Muscle of leg (tissue), 16 donors: Measurements from ENCODE around the gene SCAPER. TPM values are rescaled to one million over a fixed set of nuclear protein-coding genes. Genes with fewer than 3 reads are reported as not detected.

Experiments used
- DNase-seq: peaks from one replicate; pipeline ENCODE4 v3.0.0; 2013
- H3K27ac ChIP-seq: one replicate; pipeline ENCODE4 v1.5.1; 2013; ENCODE audit warnings: mild to moderate bottlenecking, low read length, control low read depth
- H3K27me3 ChIP-seq: one replicate; pipeline ENCODE4 v1.6.1; 2013; ENCODE audit warnings: low read length; ENCODE audit not compliant: control insufficient read depth, insufficient read depth
- H3K36me3 ChIP-seq: one replicate; pipeline ENCODE4 v1.6.1; 2013; ENCODE audit warnings: low read length; ENCODE audit not compliant: control insufficient read depth, insufficient read depth
- H3K4me1 ChIP-seq: one replicate; pipeline ENCODE4 v1.6.1; 2013; ENCODE audit warnings: low read length; ENCODE audit not compliant: control insufficient read depth, insufficient read depth
- H3K4me3 ChIP-seq: one replicate; pipeline ENCODE4 v1.5.1; 2013; ENCODE audit warnings: low read length, control low read depth
- H3K9me3 ChIP-seq: replicated peaks from 2 replicates; pipeline ENCODE4 v1.6.1; 2013; ENCODE audit warnings: low read depth, low read length; ENCODE audit not compliant: control insufficient read depth
- WGBS: methylation state at CpG from one replicate; pipeline ENCODE4 v1.1.5; 2013; ENCODE audit warnings: missing lambda C conversion rate; ENCODE audit not compliant: insufficient coverage; 5-methylcytosine and 5-hydroxymethylcytosine counted together
- long read RNA-seq, 11 donors: transcript quantifications; one replicate each; lab custom pipeline, GENCODE V29; 2026
- polyA plus RNA-seq, 8 donors: library from polyadenylated mRNA; unstranded; fragments of 120-200 nt; gene quantifications; one replicate each; pipeline versions ENCODE4 v1.2.1 to v1.2.3, GENCODE V29; 2013; ENCODE audit warnings: inconsistent platforms in 1 of 8, low replicate concordance in 1 of 8; ENCODE audit not compliant: insufficient read length in 8 of 8, insufficient read depth in 1 of 8
- total RNA-seq: library from RNA; stranded (reverse); fragments of 120-200 nt; gene quantifications from one replicate; pipeline ENCODE4 v1.2.4, GENCODE V29; 2013

The SCAPER gene, protein sequence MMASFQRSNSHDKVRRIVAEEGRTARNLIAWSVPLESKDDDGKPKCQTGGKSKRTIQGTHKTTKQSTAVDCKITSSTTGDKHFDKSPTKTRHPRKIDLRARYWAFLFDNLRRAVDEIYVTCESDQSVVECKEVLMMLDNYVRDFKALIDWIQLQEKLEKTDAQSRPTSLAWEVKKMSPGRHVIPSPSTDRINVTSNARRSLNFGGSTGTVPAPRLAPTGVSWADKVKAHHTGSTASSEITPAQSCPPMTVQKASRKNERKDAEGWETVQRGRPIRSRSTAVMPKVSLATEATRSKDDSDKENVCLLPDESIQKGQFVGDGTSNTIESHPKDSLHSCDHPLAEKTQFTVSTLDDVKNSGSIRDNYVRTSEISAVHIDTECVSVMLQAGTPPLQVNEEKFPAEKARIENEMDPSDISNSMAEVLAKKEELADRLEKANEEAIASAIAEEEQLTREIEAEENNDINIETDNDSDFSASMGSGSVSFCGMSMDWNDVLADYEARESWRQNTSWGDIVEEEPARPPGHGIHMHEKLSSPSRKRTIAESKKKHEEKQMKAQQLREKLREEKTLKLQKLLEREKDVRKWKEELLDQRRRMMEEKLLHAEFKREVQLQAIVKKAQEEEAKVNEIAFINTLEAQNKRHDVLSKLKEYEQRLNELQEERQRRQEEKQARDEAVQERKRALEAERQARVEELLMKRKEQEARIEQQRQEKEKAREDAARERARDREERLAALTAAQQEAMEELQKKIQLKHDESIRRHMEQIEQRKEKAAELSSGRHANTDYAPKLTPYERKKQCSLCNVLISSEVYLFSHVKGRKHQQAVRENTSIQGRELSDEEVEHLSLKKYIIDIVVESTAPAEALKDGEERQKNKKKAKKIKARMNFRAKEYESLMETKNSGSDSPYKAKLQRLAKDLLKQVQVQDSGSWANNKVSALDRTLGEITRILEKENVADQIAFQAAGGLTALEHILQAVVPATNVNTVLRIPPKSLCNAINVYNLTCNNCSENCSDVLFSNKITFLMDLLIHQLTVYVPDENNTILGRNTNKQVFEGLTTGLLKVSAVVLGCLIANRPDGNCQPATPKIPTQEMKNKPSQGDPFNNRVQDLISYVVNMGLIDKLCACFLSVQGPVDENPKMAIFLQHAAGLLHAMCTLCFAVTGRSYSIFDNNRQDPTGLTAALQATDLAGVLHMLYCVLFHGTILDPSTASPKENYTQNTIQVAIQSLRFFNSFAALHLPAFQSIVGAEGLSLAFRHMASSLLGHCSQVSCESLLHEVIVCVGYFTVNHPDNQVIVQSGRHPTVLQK (N-terminal part only)
- total RNA-seq (79.0 TPM), polyA plus RNA-seq (10 to 100 TPM; 61.5 to 83.1 (median 72.8) TPM)
- long read RNA-seq, donor 1: 0 reads
- long read RNA-seq, donor 2: 0 reads
- long read RNA-seq, donor 3, partial matches to known transcripts: 29 of 29 reads
- long read RNA-seq, donor 3, other reads (novel, unspliced or antisense): 0 of 29 reads
- long read RNA-seq, donor 4, partial matches to known transcripts: 0 of 1 reads
- long read RNA-seq, donor 4, other reads (novel, unspliced or antisense): 0 of 1 reads
- long read RNA-seq, donor 5, partial matches to known transcripts: 455 of 461 reads
- long read RNA-seq, donor 5, other reads (novel, unspliced or antisense): 5 of 461 reads
- long read RNA-seq, donor 6, full-length matches to known transcripts: 2 of 9 reads
- long read RNA-seq, donor 6, partial matches to known transcripts: 7 of 9 reads
- long read RNA-seq, donor 6, other reads (novel, unspliced or antisense): 0 of 9 reads
- long read RNA-seq, donor 7, partial matches to known transcripts: 22 of 22 reads
- long read RNA-seq, donor 7, other reads (novel, unspliced or antisense): 0 of 22 reads
- long read RNA-seq, donor 8, partial matches to known transcripts: 40 of 133 reads
- long read RNA-seq, donor 8, other reads (novel, unspliced or antisense): 91 of 133 reads
- long read RNA-seq, donor 9, partial matches to known transcripts: 21 of 24 reads
- long read RNA-seq, donor 9, other reads (novel, unspliced or antisense): 0 of 24 reads
- long read RNA-seq, donor 10, partial matches to known transcripts: 288 of 291 reads
- long read RNA-seq, donor 10, other reads (novel, unspliced or antisense): 0 of 291 reads
- long read RNA-seq, donor 11, partial matches to known transcripts: 13 of 14 reads
- long read RNA-seq, donor 11, other reads (novel, unspliced or antisense): 0 of 14 reads

DNA sequence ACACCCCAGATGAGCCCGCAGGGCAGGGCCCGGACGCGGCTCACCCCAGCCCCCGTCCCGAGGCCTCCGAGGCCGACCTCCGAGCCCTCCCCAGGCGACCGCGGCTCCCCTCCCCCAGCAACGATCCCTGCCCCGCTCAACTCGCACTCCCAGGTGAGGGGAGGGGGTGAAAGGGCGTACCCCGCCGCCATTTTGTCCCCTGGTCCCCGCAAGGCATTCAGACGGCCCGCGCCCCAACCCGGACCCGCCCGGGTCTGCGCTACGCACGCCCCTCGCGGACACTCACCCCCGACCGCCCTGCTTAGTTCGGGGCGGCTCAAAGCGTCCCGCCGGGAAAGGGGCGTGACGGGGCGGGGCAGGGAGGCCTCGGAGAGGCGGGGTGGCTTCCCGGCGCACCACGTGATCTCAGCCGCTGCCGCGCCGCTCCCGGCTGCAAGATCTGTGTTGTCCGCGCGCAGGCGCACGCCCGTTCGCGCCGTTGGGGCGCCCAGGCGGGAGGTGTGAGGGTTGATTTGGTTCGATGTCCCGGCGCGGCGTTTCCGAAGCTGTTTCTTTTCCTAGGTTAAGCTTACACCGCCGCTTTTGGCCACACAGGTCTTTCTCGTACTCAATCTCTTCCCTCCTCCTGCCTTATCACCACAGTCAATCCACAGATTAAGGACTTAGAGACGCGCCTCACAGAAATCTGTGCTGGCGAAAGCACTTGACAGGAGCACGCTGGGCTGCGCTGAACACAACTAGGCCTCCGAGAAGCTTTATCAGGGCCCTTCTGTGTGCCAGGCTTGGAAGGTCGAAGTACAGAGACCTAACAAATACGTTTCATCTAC, at the start of gene SCAPER:
TSS of gene SCAPER (minus strand) at position 328 of the 827 bp plus-strand sequence. CDS start 21,523 bp downstream, outside the sequence.
- peak within 1 kb of the TSS; percentile 95 for H3K27ac ChIP-seq
- no peaks in the 10 kb centered on the region for H3K36me3 ChIP-seq
- H3K4me3 ChIP-seq: peak within 1 kb of the TSS; percentile 94
- peaks cover 13% of the 10 kb centered on the region for H3K4me1 ChIP-seq
- under 1% methylated on average over 44 of the region's 78 CpGs for WGBS
- H3K27me3 ChIP-seq: no peaks in the 10 kb centered on the region
- no peaks in the 10 kb centered on the region for H3K9me3 ChIP-seq
- DNase-seq: peak; percentile 96

DNA sequence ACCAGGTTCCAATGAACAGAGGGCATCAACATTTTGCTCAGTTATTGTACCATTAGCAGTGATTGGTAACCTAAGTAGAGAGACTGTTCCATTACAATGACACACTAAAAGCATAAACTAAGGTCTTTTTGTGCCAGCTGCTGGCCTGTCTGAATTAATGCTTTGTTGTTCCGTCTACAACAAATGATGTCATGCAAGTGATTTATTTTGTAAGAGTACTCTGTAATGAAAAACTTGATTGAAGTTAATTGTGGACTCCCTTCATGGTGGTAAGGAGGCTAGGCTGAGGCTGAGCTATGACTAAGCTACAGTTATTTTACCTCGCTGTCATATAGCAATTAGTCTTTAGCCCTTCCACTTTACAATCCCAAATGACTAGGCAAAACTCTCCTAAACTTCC, 49.6 kb upstream of the SCAPER start:
- Histone ChIP-seq H3K27ac (no peak overlapping the region), H3K4me1 (no peaks in the 10 kb centered on the region), H3K9me3 (no peaks in the 10 kb centered on the region), H3K4me3 (no peak overlapping the region), H3K27me3 (no peaks in the 10 kb centered on the region), H3K36me3 (peaks cover 5% of the 10 kb centered on the region)
- 0% methylated on average over 1 of the region's 2 CpGs for WGBS
- DNase-seq: no peak

DNA sequence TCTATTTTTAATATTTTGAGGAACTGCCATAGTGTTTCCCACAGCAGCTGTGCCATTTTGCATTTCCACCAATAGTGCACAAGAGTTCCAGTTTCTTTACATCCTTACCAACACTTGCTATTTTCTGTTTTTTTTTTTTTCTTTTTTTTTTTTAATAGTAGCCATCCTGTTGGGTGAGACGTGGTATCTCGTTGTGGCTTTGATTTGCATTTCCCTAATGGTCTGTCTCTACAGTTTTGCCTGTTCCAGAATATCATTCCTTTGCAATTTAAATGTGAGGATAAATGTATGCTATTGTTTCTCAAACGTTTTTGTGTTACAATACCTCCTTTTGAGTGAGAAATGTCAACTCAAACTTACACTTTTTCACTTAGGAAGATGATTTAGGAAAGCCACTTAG, 48.8 kb upstream of the SCAPER start:
- H3K4me3 ChIP-seq: no peak overlapping the region
- H3K27ac ChIP-seq: no peak overlapping the region
- no CpG with 5 or more reads among the region's 3 CpGs for WGBS
- no peaks in the 10 kb centered on the region for H3K9me3 ChIP-seq
- H3K27me3 ChIP-seq: no peaks in the 10 kb centered on the region
- DNase-seq: no peak
- peaks cover 5% of the 10 kb centered on the region for H3K36me3 ChIP-seq
- no peaks in the 10 kb centered on the region for H3K4me1 ChIP-seq

DNA sequence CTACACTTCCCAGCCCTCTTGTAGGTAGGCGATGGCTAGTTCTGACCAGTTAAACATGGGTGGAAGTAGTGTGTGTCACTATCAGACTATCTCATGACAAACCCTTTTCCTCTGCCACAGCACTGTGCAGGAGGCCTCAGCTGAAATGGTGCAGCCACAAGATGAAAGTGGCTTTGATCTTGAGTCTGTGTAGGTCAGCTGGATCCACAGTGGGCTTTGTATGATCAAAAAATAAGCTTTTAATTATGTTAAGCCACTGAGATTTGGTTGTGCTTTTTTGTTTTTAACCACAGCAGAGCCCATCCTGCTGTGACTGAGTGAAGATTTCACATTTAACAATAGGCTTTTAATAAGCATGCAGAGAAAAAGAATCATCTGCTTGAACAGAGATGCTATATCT, 46.1 kb upstream of the SCAPER start:
- no peak overlapping the region for H3K4me3 ChIP-seq
- DNase-seq: no peak
- no peaks in the 10 kb centered on the region for H3K9me3 ChIP-seq
- WGBS: no CpG with 5 or more reads among the region's 1 CpG
- no peaks in the 10 kb centered on the region for H3K4me1 ChIP-seq
- H3K27ac ChIP-seq: no peak overlapping the region
- H3K27me3 ChIP-seq: no peaks in the 10 kb centered on the region
- peaks cover 8% of the 10 kb centered on the region for H3K36me3 ChIP-seq

DNA sequence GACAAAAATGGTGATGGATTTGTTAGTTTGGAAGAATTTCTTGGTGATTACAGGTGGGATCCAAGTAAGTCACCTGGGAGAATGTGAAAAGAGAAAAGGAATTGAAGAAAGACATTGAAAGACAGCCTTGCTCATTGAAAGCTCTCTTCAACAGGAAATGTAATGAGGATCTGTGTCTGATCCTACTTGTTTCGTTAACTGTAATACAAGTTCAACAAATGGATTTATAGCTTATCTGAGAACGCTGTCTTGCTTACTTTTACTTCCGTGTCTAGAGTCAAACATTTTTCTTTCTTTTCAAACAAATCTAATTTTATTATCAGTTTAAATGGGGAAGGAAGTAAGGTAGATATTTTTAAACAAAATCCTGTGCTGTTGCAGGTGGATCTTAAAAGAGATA, 42.3 kb upstream of the SCAPER start:
- Histone ChIP-seq H3K9me3 (no peaks in the 10 kb centered on the region), H3K36me3 (peaks cover 10% of the 10 kb centered on the region), H3K4me3 (no peak overlapping the region), H3K27ac (no peak overlapping the region), H3K27me3 (no peaks in the 10 kb centered on the region), H3K4me1 (no peaks in the 10 kb centered on the region)
- no peak for DNase-seq
- WGBS: no CpG with 5 or more reads among the region's 3 CpGs

DNA sequence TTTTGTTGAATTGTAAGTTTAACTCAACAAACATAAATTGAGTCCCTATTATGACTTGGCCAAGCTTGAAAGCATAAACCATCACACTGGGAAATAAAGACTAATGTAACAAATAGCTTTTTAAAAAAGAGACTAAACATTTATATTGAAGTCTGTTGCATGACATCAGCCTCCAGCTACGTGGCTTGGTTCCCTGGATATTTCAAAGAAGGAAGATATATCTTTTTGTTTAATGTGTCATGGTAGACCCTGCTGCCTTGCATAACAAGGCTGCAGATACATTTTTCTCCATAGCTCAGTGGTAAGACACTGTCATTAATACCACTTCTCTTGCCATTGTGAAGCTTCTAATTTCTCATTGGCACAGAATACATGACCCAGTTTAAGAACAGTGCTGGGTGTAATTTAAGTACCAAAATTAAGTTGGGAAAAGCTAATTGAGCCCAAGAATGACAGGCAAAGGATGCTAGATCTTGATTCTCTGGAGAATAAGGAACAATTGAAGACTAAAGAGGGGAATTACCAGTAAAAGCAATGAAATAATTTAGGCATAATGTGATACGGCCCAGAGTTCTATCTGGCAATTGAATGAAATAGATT, 40.5 kb upstream of the SCAPER start:
- Histone ChIP-seq H3K4me1 (no peaks in the 10 kb centered on the region), H3K27ac (no peak overlapping the region), H3K36me3 (peaks cover 6% of the 10 kb centered on the region), H3K4me3 (no peak overlapping the region), H3K9me3 (no peaks in the 10 kb centered on the region), H3K27me3 (no peaks in the 10 kb centered on the region)
- 100% methylated on average over 1 of the region's 2 CpGs for WGBS
- no peak for DNase-seq

DNA sequence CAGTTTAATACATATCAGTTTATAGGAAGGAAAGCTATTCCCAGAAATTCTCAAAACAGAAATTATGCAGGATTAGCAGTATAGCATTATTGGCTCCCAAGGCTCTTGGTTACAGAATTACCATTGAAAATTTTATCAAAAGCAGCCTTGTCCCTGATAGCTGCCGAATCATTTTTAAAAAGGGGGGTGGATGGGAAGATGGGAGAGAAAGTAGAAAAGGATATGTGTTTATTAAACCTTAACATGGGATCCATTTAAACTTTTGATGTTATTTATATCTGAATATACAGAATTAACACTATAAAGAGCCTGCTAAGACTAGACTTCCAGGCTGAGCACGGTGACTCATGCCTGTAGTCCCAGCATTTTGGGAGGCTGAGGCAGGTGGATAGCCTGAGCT, 37.2 kb upstream of the SCAPER start:
- WGBS: no CpG with 5 or more reads among the region's 2 CpGs
- Histone ChIP-seq H3K4me1 (no peaks in the 10 kb centered on the region), H3K4me3 (no peak overlapping the region), H3K36me3 (peaks cover 10% of the 10 kb centered on the region), H3K9me3 (no peaks in the 10 kb centered on the region), H3K27ac (no peak overlapping the region), H3K27me3 (no peaks in the 10 kb centered on the region)
- no peak for DNase-seq

DNA sequence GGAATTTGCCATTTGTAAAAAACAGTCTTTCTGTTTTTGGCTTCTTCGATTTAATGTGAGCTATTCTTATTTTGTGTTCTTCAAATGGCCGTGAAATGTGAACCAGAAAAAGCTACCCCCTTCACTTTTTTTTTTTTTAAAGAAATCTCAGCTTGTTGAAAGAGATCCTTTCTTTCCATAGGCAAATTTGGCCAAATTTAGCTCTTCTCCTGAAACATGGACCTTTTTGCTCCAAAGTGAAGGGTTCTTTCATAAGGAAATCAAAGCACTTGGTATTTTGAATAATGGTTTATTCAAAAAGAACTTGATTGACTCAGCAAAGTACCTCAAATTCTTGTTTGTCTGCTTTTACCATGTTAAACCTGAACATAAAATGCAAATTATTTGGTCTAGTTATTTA, 36.5 kb upstream of the SCAPER start:
- Histone ChIP-seq H3K9me3 (no peaks in the 10 kb centered on the region), H3K27me3 (no peaks in the 10 kb centered on the region), H3K36me3 (peaks cover 12% of the 10 kb centered on the region), H3K4me1 (no peaks in the 10 kb centered on the region), H3K27ac (no peak overlapping the region), H3K4me3 (no peak overlapping the region)
- 20% methylated on average over 1 of the region's 2 CpGs for WGBS
- no peak for DNase-seq
